H1 (cell line): ENCODE measurements around the gene GNRHR. TPM values are rescaled to one million over a fixed set of nuclear protein-coding genes. Genes with fewer than 3 reads are reported as not detected.

Experiments used
- NANOG ChIP-seq: IDR thresholded peaks from 2 replicates; pipeline ENCODE4 v1.6.1; 2011; ENCODE audit warnings: low read length, low read depth, mild to moderate bottlenecking, inconsistent platforms; ENCODE audit not compliant: insufficient read depth, poor library complexity, severe bottlenecking
- polyA plus RNA-seq, 7 experiments: library from polyadenylated mRNA; depleted of rRNA in 3 of 7; stranded (reverse) in 5 of 7; unstranded in 2 of 7; fragments of >200 nt in 5 of 7; fragments of 200-250 nt in 2 of 7; gene quantifications; 1 replicate in 5 of 7; 2 replicates in 1 of 7; 4 replicates in 1 of 7; pipeline versions ENCODE4 v1.2.1 to v1.2.3, GENCODE V29; 2011 to 2013; ENCODE audit warnings: missing spikeins in 2 of 7, mixed read lengths in 2 of 7
- total RNA-seq: library from RNA; stranded (reverse); fragmentation: NEBNext Ultra II Directional; extraction: Animal tissue kit (Norgen Biotek cat#: 25700); gene quantifications from 2 replicates; pipeline ENCODE4 v1.2.1, GENCODE V29; 2021

The GNRHR gene
- total and polyA plus RNA-seq, 2 of the 8 experiments (the other 6 are each of a cell fraction or from before 2014, with no cell fraction given): not detected

- TF ChIP-seq NANOG: no peak
These were observed 49.3 kb downstream of the GNRHR start (continued) for GRCh38 chr4:67704843-67705242.
